Peyer's patch (tissue), 4 donors: ENCODE results near the gene TMEM53. TPM values are rescaled to one million over a fixed set of nuclear protein-coding genes. Genes with fewer than 3 reads are reported as not detected.
"Not testable (repeated sequence)": the region's sequence is repeated elsewhere in the genome, so short reads cannot be mapped to it uniquely, and the experiment has no call there.

ENCODE experiments used
- DNase-seq, 3 donors: peaks; one replicate each; pipeline ENCODE4 v3.0.0-alpha.2; 2017 to 2019
- H3K27ac ChIP-seq, 4 donors: fragments of 200-600 bp; sonication (generic); one replicate each; pipeline ENCODE4 v1.5.1; 2016 to 2019
- H3K27me3 ChIP-seq, 2 donors: fragments of 200-600 bp; sonication (generic); one replicate each; pipeline ENCODE4 v1.5.1; 2019
- H3K36me3 ChIP-seq, 3 donors: fragments of 200-600 bp; sonication (generic); one replicate each; pipeline ENCODE4 v1.5.1; 2016 to 2019
- H3K4me1 ChIP-seq, 4 donors: fragments of 200-600 bp; sonication (generic); one replicate each; pipeline ENCODE4 v1.5.1; 2016 to 2019
- H3K4me3 ChIP-seq, 4 donors: fragments of 200-600 bp; sonication (generic); 1 replicate in 3 of 4; 2 replicates in 1 of 4; pipeline ENCODE4 v1.5.1; 2016 to 2019; ENCODE audit warnings: mild to moderate bottlenecking in 1 of 4
- H3K9me3 ChIP-seq, 4 donors: fragments of 200-600 bp; sonication (generic); one replicate each; pipeline ENCODE4 v1.5.1; 2016 to 2019; ENCODE audit warnings: mild to moderate bottlenecking in 1 of 4
- CTCF ChIP-seq, 6 experiments: fragments of 450-650 bp in 4 of 6; fragments of 200-600 bp in 2 of 6; sonication (generic) in 1 of 6; IDR thresholded peaks; one replicate each; pipeline ENCODE4 v1.5.1; 2017 to 2019; ENCODE audit warnings: antibody characterized with exemption in 6 of 6, mild to moderate bottlenecking in 3 of 6, moderate library complexity in 1 of 6
- POLR2A ChIP-seq, 2 donors: fragments of 450-650 bp; IDR thresholded peaks; one replicate each; pipeline ENCODE4 v1.5.1; 2017; ENCODE audit warnings: antibody characterized with exemption in 2 of 2, mild to moderate bottlenecking in 2 of 2, moderate library complexity in 2 of 2
- total RNA-seq, 4 donors: library from RNA; depleted of rRNA; stranded (reverse); fragments of >200 nt; gene quantifications; one replicate each; pipeline ENCODE4 v1.1.0, GENCODE V29; 2016

Gene TMEM53
- total RNA-seq, 4 donors from 2014 or later, result 23.1 to 30.8 (median 26.5) TPM; not detected in 1

- Histone ChIP-seq H3K36me3 (no peaks in the 10 kb centered on the region), H3K4me1 (peaks cover 0 to 8% (median 0%) of the 10 kb centered on the region in 4 donors), H3K27ac (no peak overlapping the region), H3K9me3 (no peaks in the 10 kb centered on the region), H3K4me3 (no peak overlapping the region), H3K27me3 (no peaks in the 10 kb centered on the region)
- DNase-seq, result no peak
- TF ChIP-seq POLR2A (IDR thresholded peaks at IDR 0.05) (no peak), CTCF (IDR thresholded peaks at IDR 0.05) (no peak)
These were observed 31.2 kb upstream of the TMEM53 start for GRCh38 chr1:44705470-44705869.

- H3K27me3 ChIP-seq, result no peaks in the 10 kb centered on the region
- DNase-seq, result no peak
These were observed 26.9 kb upstream of the TMEM53 start for GRCh38 chr1:44701141-44701573.

GRCh38 chr1:44700573-44700972 is 26.3 kb upstream of the TMEM53 start:
- Histone ChIP-seq H3K4me3 (no peak overlapping the region), H3K9me3 (no peaks in the 10 kb centered on the region), H3K27me3 (no peaks in the 10 kb centered on the region), H3K27ac (no peak overlapping the region), H3K36me3 (no peaks in the 10 kb centered on the region), H3K4me1 (peaks cover 0 to 7% (median 2%) of the 10 kb centered on the region in 4 donors)
- TF ChIP-seq POLR2A (IDR thresholded peaks at IDR 0.05) (no peak), CTCF (IDR thresholded peaks at IDR 0.05) (no peak)
- no peak for DNase-seq

More at GRCh38 chr1:44701141-44701573, 26.9 kb upstream of the TMEM53 start:
- Histone ChIP-seq H3K27ac (no peak overlapping the region), H3K4me3 (no peak overlapping the region), H3K36me3 (no peaks in the 10 kb centered on the region), H3K9me3 (no peaks in the 10 kb centered on the region), H3K4me1 (peaks cover 0 to 4% (median 2%) of the 10 kb centered on the region in 4 donors)
- TF ChIP-seq CTCF (IDR thresholded peaks at IDR 0.05) (no peak), POLR2A (IDR thresholded peaks at IDR 0.05) (no peak)

GRCh38 chr1:44699375-44699774 is 25.1 kb upstream of the TMEM53 start:
- DNase-seq, H3K9me3 ChIP-seq, H3K36me3 ChIP-seq, H3K27ac ChIP-seq, H3K4me3 ChIP-seq, H3K27me3 ChIP-seq: not testable (repeated sequence)
- H3K4me1 ChIP-seq, result peaks cover 0 to 10% (median 5%) of the 10 kb centered on the region in 4 donors

- Histone ChIP-seq H3K4me3 (no peak overlapping the region), H3K27me3 (no peaks in the 10 kb centered on the region), H3K4me1 (peaks cover 0 to 10% (median 5%) of the 10 kb centered on the region in 4 donors), H3K9me3 (no peaks in the 10 kb centered on the region), H3K36me3 (no peaks in the 10 kb centered on the region), H3K27ac (no peak overlapping the region)
- DNase-seq, result no peak
- TF ChIP-seq POLR2A (IDR thresholded peaks at IDR 0.05), result no peak
- TF ChIP-seq CTCF (IDR thresholded peaks at IDR 0.05), result no peak
These were observed 23.9 kb upstream of the TMEM53 start for GRCh38 chr1:44698138-44698537.

- Histone ChIP-seq H3K36me3 (no peaks in the 10 kb centered on the region), H3K4me3 (no peak overlapping the region), H3K9me3 (no peaks in the 10 kb centered on the region), H3K4me1 (peaks cover 0 to 10% (median 5%) of the 10 kb centered on the region in 4 donors), H3K27ac (peak overlapping the region in 1 of 4 donors; percentile 57), H3K27me3 (no peaks in the 10 kb centered on the region)
- no peak for TF ChIP-seq CTCF (IDR thresholded peaks at IDR 0.05)
- no peak for TF ChIP-seq POLR2A (IDR thresholded peaks at IDR 0.05)
- peak in 2 of 3 donors; percentile 65 to 73 for DNase-seq
These were observed 22.6 kb upstream of the TMEM53 start for GRCh38 chr1:44696789-44697345.
